Muscle layer of colon (tissue), 2 donors: ENCODE measurements around the gene ACSM6.
A peak's percentile ranks its signal among the peaks of the same experiment; 100 is the strongest.

Experiments used
- H3K27ac ChIP-seq: one replicate; pipeline ENCODE4 v1.7.0; 2013; ENCODE audit warnings: low read depth, mild to moderate bottlenecking, low read length, moderate library complexity
- H3K27me3 ChIP-seq, 2 donors: one replicate each; pipeline ENCODE4 v1.7.0; 2013; ENCODE audit warnings: low read length in 2 of 2, mild to moderate bottlenecking in 2 of 2; ENCODE audit not compliant: insufficient read depth in 2 of 2, control insufficient read depth in 1 of 2
- H3K36me3 ChIP-seq: one replicate; pipeline ENCODE4 v1.7.0; 2013; ENCODE audit warnings: mild to moderate bottlenecking, low read length; ENCODE audit not compliant: insufficient read depth
- H3K4me1 ChIP-seq: one replicate; pipeline ENCODE4 v1.7.0; 2013; ENCODE audit warnings: mild to moderate bottlenecking, low read length; ENCODE audit not compliant: insufficient read depth
- H3K4me3 ChIP-seq, 2 donors: one replicate each; pipeline ENCODE4 v1.7.0; 2013; ENCODE audit warnings: low read length in 2 of 2, low read depth in 1 of 2, mild to moderate bottlenecking in 1 of 2, moderate library complexity in 1 of 2
- H3K9ac ChIP-seq: one replicate; pipeline ENCODE4 v1.7.0; 2013; ENCODE audit warnings: low read length
- H3K9me3 ChIP-seq: one replicate; pipeline ENCODE4 v1.7.0; 2013; ENCODE audit warnings: mild to moderate bottlenecking, low read length
- donor health status: abdominal sarcoma.
- donor health status: Adenocarcinoma of cecum.

ACSM6 gene

GRCh38 chr10:95260909-95261552 lies 67.0 kb downstream of the ACSM6 start:
- H3K36me3 ChIP-seq = no peaks in the 10 kb centered on the region
- no peaks in the 10 kb centered on the region for H3K27me3 ChIP-seq
- no peaks in the 10 kb centered on the region for H3K9me3 ChIP-seq
- no peak overlapping the region for H3K27ac ChIP-seq
- H3K9ac ChIP-seq = no peak overlapping the region
- peaks cover 6% of the 10 kb centered on the region for H3K4me1 ChIP-seq
- no peak overlapping the region for H3K4me3 ChIP-seq

GRCh38 chr10:95261926-95262325 lies 67.9 kb downstream of the ACSM6 start:
- no peak overlapping the region for H3K9ac ChIP-seq
- no peaks in the 10 kb centered on the region for H3K27me3 ChIP-seq
- H3K4me3 ChIP-seq = no peak overlapping the region
- H3K9me3 ChIP-seq = no peaks in the 10 kb centered on the region
- no peaks in the 10 kb centered on the region for H3K36me3 ChIP-seq
- peaks cover 6% of the 10 kb centered on the region for H3K4me1 ChIP-seq
- no peak overlapping the region for H3K27ac ChIP-seq

GRCh38 chr10:95262763-95263518 lies 68.9 kb downstream of the ACSM6 start:
- Histone ChIP-seq H3K9ac (no peak overlapping the region), H3K9me3 (no peaks in the 10 kb centered on the region), H3K36me3 (no peaks in the 10 kb centered on the region), H3K4me1 (peaks cover 6% of the 10 kb centered on the region), H3K27me3 (no peaks in the 10 kb centered on the region), H3K4me3 (no peak overlapping the region), H3K27ac (no peak overlapping the region)

GRCh38 chr10:95263864-95264226 lies 69.8 kb downstream of the ACSM6 start:
- Histone ChIP-seq H3K27ac (no peak overlapping the region), H3K36me3 (no peaks in the 10 kb centered on the region), H3K9ac (no peak overlapping the region), H3K4me3 (no peak overlapping the region), H3K27me3 (no peaks in the 10 kb centered on the region), H3K9me3 (no peaks in the 10 kb centered on the region), H3K4me1 (peaks cover 6% of the 10 kb centered on the region)

DNA sequence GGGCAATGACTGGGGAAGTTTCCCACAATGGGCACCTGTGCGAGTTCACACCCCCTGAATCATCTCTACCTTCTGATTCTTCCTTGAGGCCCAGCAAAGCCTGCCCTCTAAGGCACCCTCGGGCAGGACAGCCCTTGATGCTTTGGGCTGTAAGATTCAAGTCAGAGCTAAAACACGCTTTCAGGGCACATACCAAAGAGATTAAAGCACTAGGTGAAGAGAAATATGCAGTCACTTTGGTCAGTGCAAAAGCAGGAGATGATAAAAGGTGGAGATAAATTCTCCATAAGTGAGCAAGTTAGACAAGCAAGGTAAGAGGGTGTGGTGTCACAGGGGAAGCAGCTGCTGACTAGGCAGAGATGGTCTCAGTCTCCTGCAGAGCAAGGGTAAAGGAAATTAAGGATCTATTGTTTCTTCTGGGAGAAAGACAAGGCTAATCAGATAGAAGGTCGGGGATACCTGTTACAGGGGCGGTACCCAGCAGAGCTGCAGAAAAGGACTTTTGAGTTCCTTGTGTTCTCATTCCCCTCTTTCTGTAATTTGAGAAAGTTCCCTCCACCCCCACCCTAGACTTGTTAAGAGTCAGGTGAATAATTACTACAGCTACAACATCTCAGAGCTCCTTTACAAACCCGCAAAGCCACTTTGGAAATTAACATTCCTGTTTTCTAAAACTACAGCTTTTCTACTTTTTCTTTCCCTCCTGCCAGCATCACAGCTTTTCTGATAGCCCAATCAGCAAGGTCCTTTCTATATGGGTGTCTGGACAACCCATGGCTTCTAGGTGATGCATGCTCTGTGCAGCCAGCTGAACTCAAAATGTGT lies 70.4 kb downstream of the ACSM6 start:
- no peaks in the 10 kb centered on the region for H3K36me3 ChIP-seq
- no peak overlapping the region for H3K27ac ChIP-seq
- H3K27me3 ChIP-seq = no peaks in the 10 kb centered on the region
- H3K9ac ChIP-seq = no peak overlapping the region
- peaks cover 6% of the 10 kb centered on the region for H3K4me1 ChIP-seq
- no peaks in the 10 kb centered on the region for H3K9me3 ChIP-seq
- H3K4me3 ChIP-seq = no peak overlapping the region

DNA sequence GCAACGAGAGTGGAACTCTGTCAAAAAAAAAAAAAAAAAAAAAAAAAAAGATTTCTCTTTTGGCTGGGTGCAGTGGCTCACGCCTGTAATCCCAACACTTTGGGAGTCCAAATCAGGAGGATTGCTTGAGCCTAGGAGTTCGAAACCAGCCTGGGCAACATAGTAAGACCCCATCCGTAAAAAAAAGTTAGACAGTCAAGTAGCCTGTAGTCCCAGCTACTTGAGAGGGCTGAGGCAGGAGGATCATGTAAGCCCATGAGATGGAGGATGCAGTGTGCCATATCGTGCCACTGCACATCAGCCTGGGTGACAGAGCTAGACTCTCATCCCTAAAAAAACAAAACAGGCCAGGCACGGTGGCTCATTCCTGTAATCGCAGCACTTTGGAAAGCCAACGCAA lies 71.5 kb downstream of the ACSM6 start:
- no peak overlapping the region for H3K4me3 ChIP-seq
- H3K27ac ChIP-seq = no peak overlapping the region
- H3K9me3 ChIP-seq = no peaks in the 10 kb centered on the region
- H3K27me3 ChIP-seq = no peaks in the 10 kb centered on the region
- H3K36me3 ChIP-seq = no peaks in the 10 kb centered on the region
- H3K4me1 ChIP-seq = peaks cover 4% of the 10 kb centered on the region
- no peak overlapping the region for H3K9ac ChIP-seq

DNA sequence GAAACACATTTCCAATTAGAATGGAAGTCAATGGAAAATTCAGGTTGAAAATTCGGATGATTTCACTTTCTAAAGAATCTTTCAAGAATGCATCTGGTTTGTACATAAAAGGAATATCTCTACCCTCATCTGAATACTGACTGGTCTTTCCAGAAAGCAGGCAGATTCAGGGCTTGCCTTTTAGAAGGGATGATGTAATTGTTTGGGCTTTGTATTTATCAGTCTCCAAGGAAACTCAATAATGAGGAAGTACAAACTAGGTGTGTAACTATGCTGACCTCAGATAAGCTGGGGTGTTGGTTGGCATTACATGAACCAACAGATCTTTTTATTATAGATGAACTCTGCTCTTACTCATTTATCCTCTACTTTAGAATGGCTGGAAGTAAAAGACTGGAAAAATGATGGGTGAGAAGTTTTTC lies 72.6 kb downstream of the ACSM6 start:
- Histone ChIP-seq H3K27me3 (no peaks in the 10 kb centered on the region), H3K4me1 (no peaks in the 10 kb centered on the region), H3K27ac (peak overlapping the region; percentile 6), H3K9ac (no peak overlapping the region), H3K4me3 (no peak overlapping the region), H3K36me3 (no peaks in the 10 kb centered on the region), H3K9me3 (no peaks in the 10 kb centered on the region)

DNA sequence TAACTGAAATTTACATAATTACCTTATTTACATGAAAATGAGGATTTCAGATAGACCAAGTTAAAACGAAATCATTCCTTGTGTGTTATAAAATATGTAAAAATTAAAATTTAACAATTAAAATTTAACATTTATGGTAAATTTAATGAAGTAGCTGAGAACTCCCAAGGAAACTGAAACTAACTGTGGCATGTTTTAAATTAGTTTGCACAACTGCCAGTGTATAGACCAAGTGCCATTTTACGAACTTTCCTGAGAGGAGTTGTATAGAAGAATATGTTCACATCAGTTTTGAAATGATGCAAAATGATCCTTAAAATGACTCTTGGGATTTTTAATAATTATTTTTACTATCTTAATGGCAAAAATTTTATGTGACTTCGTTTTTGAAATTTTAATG lies 73.2 kb downstream of the ACSM6 start:
- no peaks in the 10 kb centered on the region for H3K9me3 ChIP-seq
- no peaks in the 10 kb centered on the region for H3K36me3 ChIP-seq
- H3K4me1 ChIP-seq = no peaks in the 10 kb centered on the region
- no peak overlapping the region for H3K27ac ChIP-seq
- no peaks in the 10 kb centered on the region for H3K27me3 ChIP-seq
- H3K4me3 ChIP-seq = no peak overlapping the region
- no peak overlapping the region for H3K9ac ChIP-seq

DNA sequence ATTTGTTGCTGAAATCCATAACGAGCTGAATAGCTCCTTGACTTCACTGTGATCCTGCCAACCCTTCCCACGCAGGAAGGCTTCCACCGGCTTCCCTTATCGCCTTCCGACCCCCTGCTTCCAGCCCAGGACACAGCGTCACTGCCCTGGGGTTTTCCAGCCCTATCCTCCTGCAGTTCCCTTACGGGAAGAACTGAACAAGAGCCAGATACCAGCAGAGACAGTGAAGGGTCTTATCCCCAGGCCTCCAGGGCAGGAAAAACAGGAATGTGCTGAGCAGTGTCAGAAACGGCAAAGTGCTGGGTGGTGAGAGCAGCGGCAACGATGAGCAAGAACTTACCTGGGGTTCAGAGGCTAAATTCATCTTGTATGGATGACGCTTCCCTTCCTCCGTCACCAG lies 74.4 kb downstream of the ACSM6 start:
- H3K4me3 ChIP-seq = no peak overlapping the region
- H3K4me1 ChIP-seq = peaks cover 5% of the 10 kb centered on the region
- no peak overlapping the region for H3K27ac ChIP-seq
- H3K9ac ChIP-seq = no peak overlapping the region
- H3K9me3 ChIP-seq = no peaks in the 10 kb centered on the region
- no peaks in the 10 kb centered on the region for H3K36me3 ChIP-seq
- H3K27me3 ChIP-seq = no peaks in the 10 kb centered on the region

DNA sequence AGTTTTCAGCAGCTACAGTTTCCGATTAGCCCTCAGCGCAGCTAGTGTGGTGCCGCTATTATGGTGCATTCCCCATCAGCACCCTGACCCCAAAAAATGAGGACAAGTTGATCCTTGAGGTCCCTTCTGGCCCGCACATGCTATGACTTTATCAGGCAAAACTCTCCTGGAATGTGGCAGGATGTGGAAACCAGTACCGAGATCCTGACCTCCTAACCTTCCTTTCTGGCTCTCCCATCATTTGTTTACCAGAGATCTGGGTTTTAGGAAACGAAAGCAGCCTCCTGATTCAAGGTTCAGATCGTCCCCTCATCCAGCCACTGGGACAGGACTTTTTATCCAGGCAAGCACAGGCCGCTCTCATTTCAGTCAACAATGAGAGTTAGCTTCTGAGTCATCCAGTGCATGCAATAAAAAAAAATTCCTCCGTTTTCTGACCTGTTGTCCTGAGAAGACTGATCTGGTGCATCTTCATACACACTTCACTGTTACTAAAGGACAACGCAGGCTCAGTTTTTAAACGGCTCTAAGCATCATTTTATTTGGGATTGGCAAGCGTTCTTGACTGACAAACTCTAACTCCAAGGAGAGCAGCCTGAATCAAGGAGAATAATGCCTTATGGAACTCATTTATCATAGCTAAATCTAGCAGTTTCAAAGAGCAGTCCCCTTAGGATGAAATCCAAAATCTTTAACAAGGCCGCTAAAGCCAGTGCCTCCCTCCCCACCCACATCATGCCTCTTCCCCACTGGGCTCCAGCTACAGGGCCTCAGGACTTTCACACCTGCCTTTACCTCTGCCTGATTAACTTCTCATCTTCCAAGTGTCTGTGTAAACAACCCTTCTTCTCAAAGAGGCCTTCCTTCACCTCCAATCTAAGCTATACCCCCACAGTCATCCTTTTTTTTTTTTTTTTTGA lies 79.6 kb downstream of the ACSM6 start:
- H3K4me1 ChIP-seq = peaks cover 11% of the 10 kb centered on the region
- H3K27ac ChIP-seq = peak overlapping the region; percentile 2
- H3K36me3 ChIP-seq = no peaks in the 10 kb centered on the region
- H3K9me3 ChIP-seq = no peaks in the 10 kb centered on the region
- no peak overlapping the region for H3K4me3 ChIP-seq
- H3K27me3 ChIP-seq = no peaks in the 10 kb centered on the region
- no peak overlapping the region for H3K9ac ChIP-seq
